Activated CD8-positive, alpha-beta memory T cell treated with anti-CD3 and anti-CD28 coated beads, Interleukin-2, amount 50 U/mL, for 48 hours (primary cell): ENCODE data around the gene SLC49A3.
"Not testable (repeated sequence)": the region's sequence is repeated elsewhere in the genome, so short reads cannot be mapped to it uniquely, and the experiment has no call there.

Source experiments
- DNase-seq: peaks from one replicate; pipeline ENCODE4 v3.0.0-alpha.2; 2020

Gene SLC49A3

GRCh38 chr4:721261-722168 is 32.6 kb upstream of the SLC49A3 start:
- no peak for DNase-seq

- DNase-seq, result no peak
Measured at GRCh38 chr4:720111-720860, 31.3 kb upstream of the SLC49A3 start.

GRCh38 chr4:718460-718859 is 29.5 kb upstream of the SLC49A3 start:
- no peak for DNase-seq

GRCh38 chr4:717601-718320 is 28.8 kb upstream of the SLC49A3 start:
- no peak for DNase-seq

- no peak for DNase-seq
Measured at GRCh38 chr4:714087-714486, 25.1 kb upstream of the SLC49A3 start.

- no peak for DNase-seq
Measured at GRCh38 chr4:712916-713632, 24.1 kb upstream of the SLC49A3 start.

- DNase-seq, result no peak
Measured at GRCh38 chr4:712093-712492, 23.1 kb upstream of the SLC49A3 start.

GRCh38 chr4:710916-711315 is 22.0 kb upstream of the SLC49A3 start:
- DNase-seq, result no peak

GRCh38 chr4:710116-710515 is 21.2 kb upstream of the SLC49A3 start:
- DNase-seq, result no peak

- DNase-seq, result no peak
Measured at GRCh38 chr4:709348-709747, 20.4 kb upstream of the SLC49A3 start.

GRCh38 chr4:708631-708933 is 19.6 kb upstream of the SLC49A3 start:
- DNase-seq, result no peak

- DNase-seq, result no peak
Measured at GRCh38 chr4:707929-708630, 19.1 kb upstream of the SLC49A3 start.

- no peak for DNase-seq
Measured at GRCh38 chr4:706834-707598, 18.1 kb upstream of the SLC49A3 start.

GRCh38 chr4:706083-706633 is 17.2 kb upstream of the SLC49A3 start:
- not testable (repeated sequence) for DNase-seq

GRCh38 chr4:705278-706082 is 16.5 kb upstream of the SLC49A3 start, which contains the start of gene PCGF3:
PCGF3 (plus strand) TSS chr4:705832; CDS start chr4:733681, 27,849 bp downstream.
- DNase-seq, result peak; percentile 99

GRCh38 chr4:704971-705277 is 16.0 kb upstream of the SLC49A3 start:
- no peak for DNase-seq

- no peak for DNase-seq
Measured at GRCh38 chr4:704198-704891, 15.4 kb upstream of the SLC49A3 start.

- DNase-seq, result no peak
Measured at GRCh38 chr4:703336-704197, 14.6 kb upstream of the SLC49A3 start.

- DNase-seq, result no peak
Measured at GRCh38 chr4:702618-703048, 13.7 kb upstream of the SLC49A3 start.
